ENCODE measurements around the gene JAM3. TPM values are rescaled to one million over a fixed set of nuclear protein-coding genes. Genes with fewer than 3 reads are reported as not detected.
A peak's percentile ranks its signal among the peaks of the same experiment; 100 is the strongest.

The JAM3 gene
- 15.7 TPM for polyA plus RNA-seq
- long read RNA-seq, donor 1, partial matches to known transcripts = 0 of 4 reads
- long read RNA-seq, donor 1, other reads (novel, unspliced or antisense) = 0 of 4 reads
- long read RNA-seq, donor 2, partial matches to known transcripts = 0 of 1 reads
- long read RNA-seq, donor 2, other reads (novel, unspliced or antisense) = 0 of 1 reads
- long read RNA-seq, donor 3 = 0 reads
- long read RNA-seq, donor 4 = 0 reads
- long read RNA-seq, donor 5, partial matches to known transcripts = 0 of 3 reads
- long read RNA-seq, donor 5, other reads (novel, unspliced or antisense) = 0 of 3 reads
- long read RNA-seq, donor 6, partial matches to known transcripts = 0 of 4 reads
- long read RNA-seq, donor 6, other reads (novel, unspliced or antisense) = 0 of 4 reads
- long read RNA-seq, donor 7, partial matches to known transcripts = 0 of 4 reads
- long read RNA-seq, donor 7, other reads (novel, unspliced or antisense) = 0 of 4 reads
- long read RNA-seq, donor 8, partial matches to known transcripts = 0 of 5 reads
- long read RNA-seq, donor 8, other reads (novel, unspliced or antisense) = 0 of 5 reads
- long read RNA-seq, donor 9, partial matches to known transcripts = 0 of 2 reads
- long read RNA-seq, donor 9, other reads (novel, unspliced or antisense) = 0 of 2 reads
- long read RNA-seq, donor 10, transcript JAM3-201 (9 exons, 3,912 nt) = major isoform, 7 of 7 reads
- long read RNA-seq, donor 10, partial matches to known transcripts = 0 of 7 reads
- long read RNA-seq, donor 10, other reads (novel, unspliced or antisense) = 0 of 7 reads
- long read RNA-seq, donor 11, partial matches to known transcripts = 0 of 2 reads
- long read RNA-seq, donor 11, other reads (novel, unspliced or antisense) = 0 of 2 reads

GRCh38 chr11:134068829-134069425, at the start of gene JAM3:
Gene JAM3, plus strand, starts transcription at chr11:134069072. Its CDS starts 12 bp downstream, at chr11:134069084.
- no CpG with 5 or more reads among the region's 57 CpGs for WGBS (ENCODE audit: insufficient coverage, low lambda C conversion rate)
- peak; percentile 79 to 82 for DNase-seq
- H3K4me1 ChIP-seq (ENCODE audit: control insufficient read depth, insufficient read depth, low read length) = no peaks in the 10 kb centered on the region
- H3K27me3 ChIP-seq (ENCODE audit: control insufficient read depth, insufficient read depth, low read length) = peaks cover 43% of the 10 kb centered on the region
- peak within 1 kb of the TSS; percentile 47 for H3K4me3 ChIP-seq (ENCODE audit: low read length)
- H3K36me3 ChIP-seq (ENCODE audit: control insufficient read depth, insufficient read depth, low read length) = no peaks in the 10 kb centered on the region
- no peaks in the 10 kb centered on the region for H3K9me3 ChIP-seq (ENCODE audit: control insufficient read depth, low read depth, low read length)
- no peak within 1 kb of the TSS for H3K27ac ChIP-seq (ENCODE audit: low read length)

- Histone ChIP-seq H3K27me3 (ENCODE audit: control insufficient read depth, insufficient read depth, low read length) (peaks cover 14% of the 10 kb centered on the region), H3K36me3 (ENCODE audit: control insufficient read depth, insufficient read depth, low read length) (no peaks in the 10 kb centered on the region), H3K27ac (ENCODE audit: low read length) (no peak overlapping the region), H3K4me1 (ENCODE audit: control insufficient read depth, insufficient read depth, low read length) (no peaks in the 10 kb centered on the region), H3K4me3 (ENCODE audit: low read length) (no peak overlapping the region), H3K9me3 (ENCODE audit: control insufficient read depth, low read depth, low read length) (no peaks in the 10 kb centered on the region)
- no peak for DNase-seq
- 70% methylated on average over 2 of the region's 7 CpGs for WGBS (ENCODE audit: insufficient coverage, low lambda C conversion rate)
These were observed 49.4 kb upstream of the JAM3 start for GRCh38 chr11:134019500-134019899.

DNA sequence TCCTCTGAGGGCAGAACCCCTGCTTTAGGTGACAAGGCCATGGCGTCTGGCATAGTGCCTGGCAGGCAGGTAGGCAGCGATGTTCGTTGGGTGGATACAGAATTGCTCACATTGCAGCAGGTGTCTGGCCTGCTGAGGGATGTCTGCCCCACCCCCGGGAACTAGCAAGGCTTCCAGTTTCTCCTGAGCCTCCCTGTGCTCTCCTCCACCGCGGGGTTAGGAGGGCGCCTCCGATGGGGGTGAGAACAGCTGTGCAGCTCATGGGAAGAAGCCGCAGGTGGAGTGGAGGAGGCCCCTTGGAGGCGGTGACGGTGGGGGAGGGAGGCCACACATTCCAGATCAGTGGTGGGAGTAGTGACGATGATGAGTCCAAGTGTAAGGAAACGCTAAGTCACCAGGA, 48.3 kb upstream of the JAM3 start:
- Histone ChIP-seq H3K9me3 (ENCODE audit: control insufficient read depth, low read depth, low read length) (no peaks in the 10 kb centered on the region), H3K36me3 (ENCODE audit: control insufficient read depth, insufficient read depth, low read length) (no peaks in the 10 kb centered on the region), H3K4me1 (ENCODE audit: control insufficient read depth, insufficient read depth, low read length) (no peaks in the 10 kb centered on the region), H3K27ac (ENCODE audit: low read length) (no peak overlapping the region), H3K4me3 (ENCODE audit: low read length) (no peak overlapping the region), H3K27me3 (ENCODE audit: control insufficient read depth, insufficient read depth, low read length) (peaks cover 17% of the 10 kb centered on the region)
- WGBS (ENCODE audit: insufficient coverage, low lambda C conversion rate) = 100% methylated on average over 1 of the region's 13 CpGs
- DNase-seq = no peak

DNA sequence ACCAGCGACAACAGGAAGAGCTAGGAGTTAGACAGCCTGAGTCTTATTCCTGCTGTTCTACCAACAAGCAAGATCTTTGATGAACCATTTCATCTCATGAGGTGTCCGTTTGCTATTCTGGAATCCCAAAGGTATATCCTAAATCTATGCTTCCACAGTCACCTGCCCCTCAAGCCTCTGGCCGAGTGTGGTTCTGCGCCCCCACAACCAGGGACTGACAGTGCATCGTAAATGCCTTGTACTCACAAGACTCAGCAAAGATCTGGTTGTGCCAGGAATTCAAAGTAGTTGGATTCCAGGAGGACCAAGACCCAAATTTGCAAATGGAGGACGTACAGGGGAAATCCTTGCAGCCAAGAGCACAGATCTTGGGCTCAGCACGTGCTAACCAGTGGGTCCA, 47.5 kb upstream of the JAM3 start:
- H3K27me3 ChIP-seq (ENCODE audit: control insufficient read depth, insufficient read depth, low read length) = peaks cover 22% of the 10 kb centered on the region
- no peak for DNase-seq
- no peaks in the 10 kb centered on the region for H3K9me3 ChIP-seq (ENCODE audit: control insufficient read depth, low read depth, low read length)
- H3K36me3 ChIP-seq (ENCODE audit: control insufficient read depth, insufficient read depth, low read length) = no peaks in the 10 kb centered on the region
- no CpG with 5 or more reads among the region's 7 CpGs for WGBS (ENCODE audit: insufficient coverage, low lambda C conversion rate)
- no peak overlapping the region for H3K4me3 ChIP-seq (ENCODE audit: low read length)
- no peaks in the 10 kb centered on the region for H3K4me1 ChIP-seq (ENCODE audit: control insufficient read depth, insufficient read depth, low read length)
- no peak overlapping the region for H3K27ac ChIP-seq (ENCODE audit: low read length)

GRCh38 chr11:134022748-134023147, 46.1 kb upstream of the JAM3 start:
- H3K27me3 ChIP-seq (ENCODE audit: control insufficient read depth, insufficient read depth, low read length) = peaks cover 31% of the 10 kb centered on the region
- H3K27ac ChIP-seq (ENCODE audit: low read length) = no peak overlapping the region
- no peaks in the 10 kb centered on the region for H3K9me3 ChIP-seq (ENCODE audit: control insufficient read depth, low read depth, low read length)
- no peaks in the 10 kb centered on the region for H3K36me3 ChIP-seq (ENCODE audit: control insufficient read depth, insufficient read depth, low read length)
- 83% methylated on average over 1 of the region's 9 CpGs for WGBS (ENCODE audit: insufficient coverage, low lambda C conversion rate)
- no peak for DNase-seq
- no peak overlapping the region for H3K4me3 ChIP-seq (ENCODE audit: low read length)
- H3K4me1 ChIP-seq (ENCODE audit: control insufficient read depth, insufficient read depth, low read length) = no peaks in the 10 kb centered on the region

DNA sequence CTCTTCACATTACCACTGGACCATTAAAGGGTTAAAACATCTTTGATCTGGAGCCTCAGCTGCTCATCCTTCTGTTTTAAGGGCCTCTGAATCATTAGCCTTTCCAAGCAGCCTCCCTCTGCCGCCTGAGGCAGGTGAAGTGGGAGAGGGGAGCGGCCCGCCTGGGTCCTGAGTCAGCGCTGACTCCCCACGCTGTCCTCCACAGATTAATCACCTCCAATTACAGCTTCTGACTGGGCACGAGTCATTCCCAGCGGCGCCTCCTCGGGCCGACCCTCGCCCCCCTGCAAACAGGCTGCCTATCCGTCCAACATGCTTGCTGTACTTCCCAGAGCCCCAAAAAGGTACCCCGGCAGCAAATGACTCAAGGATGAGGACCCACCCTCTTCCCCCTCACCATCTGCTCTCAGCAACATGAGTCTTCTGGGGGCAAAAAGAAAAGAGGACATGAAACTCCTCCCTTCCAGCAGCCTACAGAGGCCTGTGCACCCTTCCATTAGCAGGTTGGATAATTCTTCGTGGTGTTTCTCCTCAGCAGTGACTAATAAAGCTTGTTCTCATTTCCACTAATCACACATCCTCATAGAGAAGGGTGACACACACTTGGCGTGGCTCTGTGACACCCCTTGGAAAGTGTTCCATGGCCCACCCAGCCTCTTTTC, 44.3 kb upstream of the JAM3 start:
- peaks cover 42% of the 10 kb centered on the region for H3K27me3 ChIP-seq (ENCODE audit: control insufficient read depth, insufficient read depth, low read length)
- H3K4me1 ChIP-seq (ENCODE audit: control insufficient read depth, insufficient read depth, low read length) = no peaks in the 10 kb centered on the region
- H3K36me3 ChIP-seq (ENCODE audit: control insufficient read depth, insufficient read depth, low read length) = no peaks in the 10 kb centered on the region
- no peak overlapping the region for H3K27ac ChIP-seq (ENCODE audit: low read length)
- DNase-seq = no peak
- no peak overlapping the region for H3K4me3 ChIP-seq (ENCODE audit: low read length)
- H3K9me3 ChIP-seq (ENCODE audit: control insufficient read depth, low read depth, low read length) = no peaks in the 10 kb centered on the region
- WGBS (ENCODE audit: insufficient coverage, low lambda C conversion rate) = no CpG with 5 or more reads among the region's 15 CpGs

DNA sequence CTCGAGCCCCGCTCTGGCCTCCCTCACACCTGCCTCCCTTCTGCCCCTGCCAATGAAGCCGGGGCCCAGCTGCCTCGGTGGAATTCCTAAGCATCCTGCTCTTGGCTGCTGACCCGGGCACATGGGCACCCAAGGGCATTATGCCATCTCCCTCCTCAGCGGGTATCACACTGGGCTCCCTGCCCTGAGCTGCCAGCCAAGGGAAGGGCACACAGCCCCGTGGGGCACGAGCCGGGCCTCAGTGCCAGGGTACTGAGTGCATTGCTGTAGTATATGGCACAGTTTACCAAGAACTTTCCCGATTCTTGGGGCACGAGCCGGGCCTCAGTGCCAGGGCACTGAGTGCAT, 43.8 kb upstream of the JAM3 start:
- H3K4me3 ChIP-seq (ENCODE audit: low read length) = no peak overlapping the region
- H3K36me3 ChIP-seq (ENCODE audit: control insufficient read depth, insufficient read depth, low read length) = no peaks in the 10 kb centered on the region
- no peak overlapping the region for H3K27ac ChIP-seq (ENCODE audit: low read length)
- DNase-seq = no peak
- no peaks in the 10 kb centered on the region for H3K9me3 ChIP-seq (ENCODE audit: control insufficient read depth, low read depth, low read length)
- WGBS (ENCODE audit: insufficient coverage, low lambda C conversion rate) = no CpG with 5 or more reads among the region's 12 CpGs
- H3K27me3 ChIP-seq (ENCODE audit: control insufficient read depth, insufficient read depth, low read length) = peaks cover 45% of the 10 kb centered on the region
- H3K4me1 ChIP-seq (ENCODE audit: control insufficient read depth, insufficient read depth, low read length) = no peaks in the 10 kb centered on the region

GRCh38 chr11:134026655-134027343, 42.1 kb upstream of the JAM3 start:
- Histone ChIP-seq H3K27me3 (ENCODE audit: control insufficient read depth, insufficient read depth, low read length) (peaks cover 55% of the 10 kb centered on the region), H3K4me3 (ENCODE audit: low read length) (no peak overlapping the region), H3K36me3 (ENCODE audit: control insufficient read depth, insufficient read depth, low read length) (no peaks in the 10 kb centered on the region), H3K27ac (ENCODE audit: low read length) (no peak overlapping the region), H3K4me1 (ENCODE audit: control insufficient read depth, insufficient read depth, low read length) (no peaks in the 10 kb centered on the region), H3K9me3 (ENCODE audit: control insufficient read depth, low read depth, low read length) (no peaks in the 10 kb centered on the region)
- peak in 1 of 2 donors; percentile 6 for DNase-seq
- no CpG with 5 or more reads among the region's 11 CpGs for WGBS (ENCODE audit: insufficient coverage, low lambda C conversion rate)

- H3K27me3 ChIP-seq (ENCODE audit: control insufficient read depth, insufficient read depth, low read length) = peaks cover 63% of the 10 kb centered on the region
- H3K27ac ChIP-seq (ENCODE audit: low read length) = no peak overlapping the region
- H3K4me1 ChIP-seq (ENCODE audit: control insufficient read depth, insufficient read depth, low read length) = no peaks in the 10 kb centered on the region
- H3K36me3 ChIP-seq (ENCODE audit: control insufficient read depth, insufficient read depth, low read length) = no peaks in the 10 kb centered on the region
- no peak overlapping the region for H3K4me3 ChIP-seq (ENCODE audit: low read length)
- H3K9me3 ChIP-seq (ENCODE audit: control insufficient read depth, low read depth, low read length) = no peaks in the 10 kb centered on the region
- no peak for DNase-seq
- no CpG with 5 or more reads among the region's 4 CpGs for WGBS (ENCODE audit: insufficient coverage, low lambda C conversion rate)
These were observed 41.2 kb upstream of the JAM3 start for GRCh38 chr11:134027671-134028070.

Data from large intestine (tissue), 12 donors.